HEK293 (cell line): ENCODE measurements around the gene PDRG1.
A peak's percentile ranks its signal among the peaks of the same experiment; 100 is the strongest.

Experiments used
- HOXA7 ChIP-seq: sonication (generic); formaldehyde crosslinking; IDR thresholded peaks from 2 replicates; pipeline ENCODE4 v1.8.1; 2022; ENCODE audit warnings: missing genetic modification reagents, borderline replicate concordance
- HOXD13 ChIP-seq: sonication (generic); formaldehyde crosslinking; IDR thresholded peaks from 2 replicates; pipeline ENCODE4 v1.8.0; 2022; ENCODE audit warnings: missing genetic modification reagents, borderline replicate concordance
- KLF10 ChIP-seq: fragments of 450-650 bp; IDR thresholded peaks from 2 replicates; pipeline ENCODE4 v1.5.1; 2018; ENCODE audit warnings: missing biosample characterization, mild to moderate bottlenecking, missing genetic modification characterization
- MZF1 ChIP-seq: fragments of 450-650 bp; formaldehyde crosslinking; IDR thresholded peaks from 2 replicates; pipeline ENCODE4 v1.5.1; 2017; ENCODE audit warnings: missing biosample characterization, missing genetic modification characterization, borderline replicate concordance
- REPIN1 ChIP-seq: fragments of 450-650 bp; formaldehyde crosslinking; IDR thresholded peaks from 2 replicates; pipeline ENCODE4 v1.5.1; 2017; ENCODE audit warnings: missing biosample characterization, missing genetic modification characterization, low read depth
- SP2 ChIP-seq: fragments of 450-650 bp; formaldehyde crosslinking; IDR thresholded peaks from 2 replicates; pipeline ENCODE4 v1.5.1; 2016; ENCODE audit warnings: missing biosample characterization, missing genetic modification characterization
- SP7 ChIP-seq: fragments of 450-650 bp; formaldehyde crosslinking; IDR thresholded peaks from 2 replicates; pipeline ENCODE4 v1.5.1; 2016; ENCODE audit warnings: missing biosample characterization, missing genetic modification characterization
- YY1 ChIP-seq: fragments of 450-650 bp; formaldehyde crosslinking; IDR thresholded peaks from 2 replicates; pipeline ENCODE4 v1.5.1; 2018; ENCODE audit warnings: missing biosample characterization, missing genetic modification characterization
- ZBTB11 ChIP-seq: fragments of 450-650 bp; formaldehyde crosslinking; conservative IDR thresholded peaks from 2 replicates; pipeline ENCODE4 v1.5.1; 2016; ENCODE audit warnings: low read depth, missing biosample characterization, missing genetic modification characterization
- ZFP37 ChIP-seq: fragments of 450-650 bp; formaldehyde crosslinking; IDR thresholded peaks from 2 replicates; pipeline ENCODE4 v1.5.1; 2016; ENCODE audit warnings: missing biosample characterization, missing genetic modification characterization
- ZFP69B ChIP-seq: fragments of 450-650 bp; formaldehyde crosslinking; IDR thresholded peaks from 2 replicates; pipeline ENCODE4 v1.5.1; 2016; ENCODE audit warnings: missing biosample characterization, missing genetic modification characterization
- ZNF324 ChIP-seq: fragments of 450-650 bp; formaldehyde crosslinking; IDR thresholded peaks from 2 replicates; pipeline ENCODE4 v1.5.1; 2016; ENCODE audit warnings: missing biosample characterization, missing genetic modification characterization
- ZNF354C ChIP-seq: fragments of 450-650 bp; formaldehyde crosslinking; IDR thresholded peaks from 2 replicates; pipeline ENCODE4 v1.5.1; 2016; ENCODE audit warnings: missing biosample characterization, missing genetic modification characterization, low read depth, borderline replicate concordance
- ZNF391 ChIP-seq: fragments of 450-650 bp; formaldehyde crosslinking; IDR thresholded peaks from 2 replicates; pipeline ENCODE4 v1.5.1; 2016; ENCODE audit warnings: low read depth, missing biosample characterization, missing genetic modification characterization, borderline replicate concordance
- ZNF394 ChIP-seq: fragments of 450-650 bp; formaldehyde crosslinking; IDR thresholded peaks from 2 replicates; pipeline ENCODE4 v1.5.1; 2016; ENCODE audit warnings: missing biosample characterization, missing genetic modification characterization, mild to moderate bottlenecking, moderate library complexity, borderline replicate concordance
- ZNF426 ChIP-seq: fragments of 450-650 bp; formaldehyde crosslinking; IDR thresholded peaks from 2 replicates; pipeline ENCODE4 v1.5.1; 2017; ENCODE audit warnings: missing biosample characterization, missing genetic modification characterization, mild to moderate bottlenecking, inconsistent platforms, moderate library complexity
- ZNF433 ChIP-seq: fragments of 450-650 bp; formaldehyde crosslinking; IDR thresholded peaks from 2 replicates; pipeline ENCODE4 v1.5.1; 2016; ENCODE audit warnings: missing biosample characterization, missing genetic modification characterization, low read depth
- ZNF449 ChIP-seq: fragments of 450-650 bp; formaldehyde crosslinking; IDR thresholded peaks from 2 replicates; pipeline ENCODE4 v1.5.1; 2017; ENCODE audit warnings: missing biosample characterization, mild to moderate bottlenecking, missing genetic modification characterization, moderate library complexity
- ZNF596 ChIP-seq: fragments of 450-650 bp; IDR thresholded peaks from 2 replicates; pipeline ENCODE4 v1.5.0; 2018; ENCODE audit warnings: missing biosample characterization, mild to moderate bottlenecking, missing genetic modification characterization, moderate library complexity
- ZNF629 ChIP-seq: fragments of 450-650 bp; formaldehyde crosslinking; IDR thresholded peaks from 2 replicates; pipeline ENCODE4 v1.5.1; 2017; ENCODE audit warnings: missing biosample characterization, missing genetic modification characterization
- ZNF660 ChIP-seq: fragments of 450-650 bp; IDR thresholded peaks from 2 replicates; pipeline ENCODE4 v1.5.1; 2018; ENCODE audit warnings: missing biosample characterization, mild to moderate bottlenecking, missing genetic modification characterization
- ZNF701 ChIP-seq: fragments of 450-650 bp; formaldehyde crosslinking; IDR thresholded peaks from 2 replicates; pipeline ENCODE4 v1.5.1; 2016; ENCODE audit warnings: missing biosample characterization, missing genetic modification characterization
- ZXDB ChIP-seq: fragments of 450-650 bp; formaldehyde crosslinking; IDR thresholded peaks from 2 replicates; pipeline ENCODE4 v1.5.1; 2016; ENCODE audit warnings: missing biosample characterization, missing genetic modification characterization
- TF ChIP-seq, protein P1 (sequence below): fragments of 450-650 bp; formaldehyde crosslinking; IDR thresholded peaks from 2 replicates; pipeline ENCODE4 v1.5.1; 2016; ENCODE audit warnings: missing biosample characterization, missing genetic modification characterization
- TF ChIP-seq, protein P2 (sequence below): fragments of 450-650 bp; formaldehyde crosslinking; IDR thresholded peaks from 2 replicates; pipeline ENCODE4 v1.5.1; 2016; ENCODE audit warnings: missing biosample characterization, missing genetic modification characterization
- TF ChIP-seq, protein P3 (sequence below): fragments of 450-650 bp; formaldehyde crosslinking; IDR thresholded peaks from 2 replicates; pipeline ENCODE4 v1.5.1; 2016; ENCODE audit warnings: missing biosample characterization, missing genetic modification characterization

The PDRG1 gene

GRCh38 chr20:31968291-31969126 is 16.7 kb upstream of the PDRG1 start (continued):
- TF ChIP-seq MZF1 (tag by site-specific recombination) = no peak
- TF ChIP-seq ZFP37 (tag by site-specific recombination) = peak; percentile 74; the same call in 1 of the 2 replicates
- no peak for TF ChIP-seq ZNF596
- peak; percentile 15; the same call in 1 of the 2 replicates for TF ChIP-seq ZNF394 (tag by site-specific recombination)
- peak; percentile 30; the same call in 1 of the 2 replicates for TF ChIP-seq KLF10 (tag by site-specific recombination)
- TF ChIP-seq HOXD13 (CRISPR knock-in tag) = peak; percentile 99
- peak; percentile 69; the same call in 1 of the 2 replicates for TF ChIP-seq ZNF391 (tag by site-specific recombination)
- TF ChIP-seq REPIN1 (tag by site-specific recombination) = no peak
- TF ChIP-seq ZNF324 (tag by site-specific recombination) = peak; percentile 74; the same call in 1 of the 2 replicates
- TF ChIP-seq ZNF660 = no peak
- TF ChIP-seq ZFP69B (tag by site-specific recombination) = peak; percentile 67
- TF ChIP-seq HOXA7 = peak; percentile 97
- TF ChIP-seq, protein P1, sequence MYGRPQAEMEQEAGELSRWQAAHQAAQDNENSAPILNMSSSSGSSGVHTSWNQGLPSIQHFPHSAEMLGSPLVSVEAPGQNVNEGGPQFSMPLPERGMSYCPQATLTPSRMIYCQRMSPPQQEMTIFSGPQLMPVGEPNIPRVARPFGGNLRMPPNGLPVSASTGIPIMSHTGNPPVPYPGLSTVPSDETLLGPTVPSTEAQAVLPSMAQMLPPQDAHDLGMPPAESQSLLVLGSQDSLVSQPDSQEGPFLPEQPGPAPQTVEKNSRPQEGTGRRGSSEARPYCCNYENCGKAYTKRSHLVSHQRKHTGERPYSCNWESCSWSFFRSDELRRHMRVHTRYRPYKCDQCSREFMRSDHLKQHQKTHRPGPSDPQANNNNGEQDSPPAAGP (tag by site-specific recombination) = peak; percentile 69
- TF ChIP-seq YY1 (tag by site-specific recombination) = peak; percentile 82
- TF ChIP-seq ZBTB11 = peak; percentile 56
- TF ChIP-seq ZNF426 = no peak
- TF ChIP-seq ZNF701 = no peak
- TF ChIP-seq SP7 (tag by site-specific recombination) = peak; percentile 75
- TF ChIP-seq ZNF354C = no peak
- TF ChIP-seq SP2 = peak; percentile 11; the same call in 1 of the 2 replicates
- TF ChIP-seq ZXDB = 0 out of 2 replicates have a peak, but pooled peaks have one; percentile 23
- peak; percentile 16; the same call in 1 of the 2 replicates for TF ChIP-seq ZNF449 (tag by site-specific recombination)
- TF ChIP-seq, protein P2, sequence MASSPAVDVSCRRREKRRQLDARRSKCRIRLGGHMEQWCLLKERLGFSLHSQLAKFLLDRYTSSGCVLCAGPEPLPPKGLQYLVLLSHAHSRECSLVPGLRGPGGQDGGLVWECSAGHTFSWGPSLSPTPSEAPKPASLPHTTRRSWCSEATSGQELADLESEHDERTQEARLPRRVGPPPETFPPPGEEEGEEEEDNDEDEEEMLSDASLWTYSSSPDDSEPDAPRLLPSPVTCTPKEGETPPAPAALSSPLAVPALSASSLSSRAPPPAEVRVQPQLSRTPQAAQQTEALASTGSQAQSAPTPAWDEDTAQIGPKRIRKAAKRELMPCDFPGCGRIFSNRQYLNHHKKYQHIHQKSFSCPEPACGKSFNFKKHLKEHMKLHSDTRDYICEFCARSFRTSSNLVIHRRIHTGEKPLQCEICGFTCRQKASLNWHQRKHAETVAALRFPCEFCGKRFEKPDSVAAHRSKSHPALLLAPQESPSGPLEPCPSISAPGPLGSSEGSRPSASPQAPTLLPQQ = peak; percentile 73
- peak; percentile 46 for TF ChIP-seq ZNF629 (tag by site-specific recombination)
- no peak for TF ChIP-seq ZNF433 (tag by site-specific recombination)
- TF ChIP-seq, protein P3, sequence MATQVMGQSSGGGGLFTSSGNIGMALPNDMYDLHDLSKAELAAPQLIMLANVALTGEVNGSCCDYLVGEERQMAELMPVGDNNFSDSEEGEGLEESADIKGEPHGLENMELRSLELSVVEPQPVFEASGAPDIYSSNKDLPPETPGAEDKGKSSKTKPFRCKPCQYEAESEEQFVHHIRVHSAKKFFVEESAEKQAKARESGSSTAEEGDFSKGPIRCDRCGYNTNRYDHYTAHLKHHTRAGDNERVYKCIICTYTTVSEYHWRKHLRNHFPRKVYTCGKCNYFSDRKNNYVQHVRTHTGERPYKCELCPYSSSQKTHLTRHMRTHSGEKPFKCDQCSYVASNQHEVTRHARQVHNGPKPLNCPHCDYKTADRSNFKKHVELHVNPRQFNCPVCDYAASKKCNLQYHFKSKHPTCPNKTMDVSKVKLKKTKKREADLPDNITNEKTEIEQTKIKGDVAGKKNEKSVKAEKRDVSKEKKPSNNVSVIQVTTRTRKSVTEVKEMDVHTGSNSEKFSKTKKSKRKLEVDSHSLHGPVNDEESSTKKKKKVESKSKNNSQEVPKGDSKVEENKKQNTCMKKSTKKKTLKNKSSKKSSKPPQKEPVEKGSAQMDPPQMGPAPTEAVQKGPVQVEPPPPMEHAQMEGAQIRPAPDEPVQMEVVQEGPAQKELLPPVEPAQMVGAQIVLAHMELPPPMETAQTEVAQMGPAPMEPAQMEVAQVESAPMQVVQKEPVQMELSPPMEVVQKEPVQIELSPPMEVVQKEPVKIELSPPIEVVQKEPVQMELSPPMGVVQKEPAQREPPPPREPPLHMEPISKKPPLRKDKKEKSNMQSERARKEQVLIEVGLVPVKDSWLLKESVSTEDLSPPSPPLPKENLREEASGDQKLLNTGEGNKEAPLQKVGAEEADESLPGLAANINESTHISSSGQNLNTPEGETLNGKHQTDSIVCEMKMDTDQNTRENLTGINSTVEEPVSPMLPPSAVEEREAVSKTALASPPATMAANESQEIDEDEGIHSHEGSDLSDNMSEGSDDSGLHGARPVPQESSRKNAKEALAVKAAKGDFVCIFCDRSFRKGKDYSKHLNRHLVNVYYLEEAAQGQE (tag by site-specific recombination) = peak; percentile 100
